ENCODE measurements around the gene EVI2A. TPM values are rescaled to one million over a fixed set of nuclear protein-coding genes. Genes with fewer than 3 reads are reported as not detected.
A peak's percentile ranks its signal among the peaks of the same experiment; 100 is the strongest.
"Not testable (repeated sequence)": the region's sequence is repeated elsewhere in the genome, so short reads cannot be mapped to it uniquely, and the experiment has no call there.

Gene EVI2A
- total and polyA plus RNA-seq, 9 of the 15 experiments (the other 6 are each of a cell fraction or from before 2014, with no cell fraction given) = 0.06 to 0.37 (median 0.15) TPM; not detected in 3

- FAIRE-seq (no peak), ATAC-seq (no peak)
- no peak for TF ChIP-seq HNRNPUL1 (IDR thresholded peaks at IDR 0.05; ENCODE audit: low read length)
- peak; percentile 78 for TF ChIP-seq MEF2D (tag; conservative IDR thresholded peaks at IDR 0.05; ENCODE audit: low read depth)
- TF ChIP-seq ZNF316 (IDR thresholded peaks at IDR 0.05) = peak; percentile 60
- TF ChIP-seq C11orf30 (IDR thresholded peaks at IDR 0.05; ENCODE audit: low read depth) = peak; percentile 43; the same call in 1 of the 2 replicates
- TF ChIP-seq SAFB (IDR thresholded peaks at IDR 0.05; ENCODE audit: borderline replicate concordance, low read depth, low read length) = no peak
- TF ChIP-seq FOXP4 (CRISPR knock-in tag; IDR thresholded peaks at IDR 0.05; ENCODE audit: borderline replicate concordance) = no peak
These were observed 28.0 kb upstream of the EVI2A start for GRCh38 chr17:31349454-31349853.

GRCh38 chr17:31345191-31345747 is 23.8 kb upstream of the EVI2A start:
- in situ Hi-C loops (cut with MboI); H3K9me3 ChIP-seq (replicated peaks; ENCODE audit: control insufficient read depth, insufficient read depth, low read depth, low read length); H3K9me1 ChIP-seq (ENCODE audit: control insufficient read depth, insufficient read depth, low read length); DNase-seq (ENCODE audit: extremely low read depth in 1 of 4, low spot score in 3 of 4); H3K79me2 ChIP-seq (ENCODE audit: control insufficient read depth, insufficient read depth, low read length); H3K27me3 ChIP-seq (ENCODE audit: control insufficient read depth in 2 of 2, insufficient read depth in 2 of 2, low read length in 2 of 2); H3K4me2 ChIP-seq (ENCODE audit: insufficient read depth, low read length); CTCF ChIA-PET (ENCODE audit: low intra/inter-chr PET ratio); H3K27ac ChIP-seq (ENCODE audit: extremely low read depth, low read depth, low read length); FAIRE-seq; POLR2A ChIA-PET; H4K20me1 ChIP-seq (replicated peaks; ENCODE audit: control insufficient read depth, insufficient read depth, low read length); H3K4me3 ChIP-seq; H2AFZ ChIP-seq (ENCODE audit: low read depth, low read length); H3K4me1 ChIP-seq (replicated peaks in 1 of 2; ENCODE audit: control insufficient read depth in 2 of 2, insufficient read depth in 2 of 2, low read length in 2 of 2); BruUV-seq (replicated peaks); H3K9ac ChIP-seq (ENCODE audit: insufficient read depth in 1 of 2, low read depth in 2 of 2, low read length in 2 of 2): not testable (repeated sequence)
- intact Hi-C loops (cut with micrococcal nuclease) = loop anchor here (10.0 kb wide), 1 partner anchor 520 kb away; the partner anchor contains the start of gene CRLF3
- 81% methylated on average over 7 of the region's 34 CpGs for WGBS (ENCODE audit: insufficient coverage, low coverage, missing lambda C conversion rate)
- H3K36me3 ChIP-seq (ENCODE audit: control insufficient read depth, insufficient read depth, low read length) = peaks cover 39% of the 10 kb centered on the region; the same call in 1 of the 3 replicates
- peak; percentile 51; the same call in 2 of the 3 replicates for ATAC-seq

More at GRCh38 chr17:31349454-31349853, 28.0 kb upstream of the EVI2A start:
- in situ Hi-C loops (cut with MboI) (no loop called here), intact Hi-C loops (cut with micrococcal nuclease) (loop anchor here (10.0 kb wide), 1 partner anchor 525 kb away; the partner anchor contains the start of gene CRLF3)
- DNase-seq (ENCODE audit: extremely low read depth in 1 of 4, low spot score in 3 of 4) = no peak
- ChIA-PET CTCF (ENCODE audit: low intra/inter-chr PET ratio) (no interaction called here), POLR2A (interaction anchor here (1.0 kb wide), 1 partner anchor 9 kb away, joined by 3 read pairs; no protein-coding TSS in a partner anchor)
- no peaks in the 10 kb centered on the region for H3K9me1 ChIP-seq (ENCODE audit: control insufficient read depth, insufficient read depth, low read length)
- H4K20me1 ChIP-seq (replicated peaks; ENCODE audit: control insufficient read depth, insufficient read depth, low read length) = no peaks in the 10 kb centered on the region
- no peak overlapping the region for H3K27ac ChIP-seq (ENCODE audit: extremely low read depth, low read depth, low read length)
- H3K27me3 ChIP-seq (ENCODE audit: control insufficient read depth in 2 of 2, insufficient read depth in 2 of 2, low read length in 2 of 2) = no peaks in the 10 kb centered on the region
- H3K36me3 ChIP-seq (ENCODE audit: control insufficient read depth, insufficient read depth, low read length) = peaks cover 40% of the 10 kb centered on the region; the same call in 1 of the 3 replicates
- no peak overlapping the region for H3K9ac ChIP-seq (ENCODE audit: insufficient read depth in 1 of 2, low read depth in 2 of 2, low read length in 2 of 2)
- no peak overlapping the region for H2AFZ ChIP-seq (ENCODE audit: low read depth, low read length)
- no peak overlapping the region for H3K4me3 ChIP-seq
- no peak overlapping the region for H3K4me2 ChIP-seq (ENCODE audit: insufficient read depth, low read length)
- BruUV-seq (replicated peaks) = no TSS peak
- no peaks in the 10 kb centered on the region for H3K9me3 ChIP-seq (replicated peaks; ENCODE audit: control insufficient read depth, insufficient read depth, low read depth, low read length)
- no peaks in the 10 kb centered on the region for H3K4me1 ChIP-seq (replicated peaks in 1 of 2; ENCODE audit: control insufficient read depth in 2 of 2, insufficient read depth in 2 of 2, low read length in 2 of 2)
- H3K79me2 ChIP-seq (ENCODE audit: control insufficient read depth, insufficient read depth, low read length) = no peaks in the 10 kb centered on the region
